Activated T-helper 1 cell treated with anti-CD3 and anti-CD28 coated beads, Interleukin-12 subunit alpha, Interleukin-12 subunit beta, Interleukin-2, Interleukin-4 antibody, amounts not matched to agents 30 ng/mL and 10 ng/mL and 1 ng/mL, durations not matched to agents 14 hours and 24 hours and 36 hours (primary cell): ENCODE data around the gene PDE1C. TPM values are rescaled to one million over a fixed set of nuclear protein-coding genes. Genes with fewer than 3 reads are reported as not detected.

Experiments used
- DNase-seq: peaks from one replicate; pipeline ENCODE4 v3.0.0; 2021; ENCODE audit warnings: low spot score
- H3K27ac Mint-ChIP-seq: one replicate; pipeline ENCODE4 v1.8.0; 2021; ENCODE audit warnings: mild to moderate bottlenecking, mixed read lengths
- H3K27me3 Mint-ChIP-seq: one replicate; pipeline ENCODE4 v1.8.0; 2022; ENCODE audit warnings: mild to moderate bottlenecking, moderate library complexity, mixed read lengths; ENCODE audit not compliant: insufficient read depth
- H3K36me3 Mint-ChIP-seq: one replicate; pipeline ENCODE4 v1.8.0; 2021; ENCODE audit warnings: low read depth, mixed read lengths
- H3K4me1 Mint-ChIP-seq: one replicate; pipeline ENCODE4 v1.8.0; 2021; ENCODE audit warnings: low read depth, mixed read lengths
- H3K4me3 Mint-ChIP-seq: one replicate; pipeline ENCODE4 v1.8.0; 2021; ENCODE audit warnings: mild to moderate bottlenecking, moderate library complexity, mixed read lengths
- H3K9me3 Mint-ChIP-seq: one replicate; pipeline ENCODE4 v1.8.0; 2021; ENCODE audit warnings: mixed read lengths
- intact Hi-C: fragments of 100-400 bp; cut with micrococcal nuclease; formaldehyde crosslinking; loops from one replicate; pipeline ENCODE4 v1.15.1; 2024
- total RNA-seq: library from RNA; stranded (reverse); gene quantifications from 2 replicates; pipeline ENCODE4 v1.2.3, GENCODE V29; 2022

The PDE1C gene
- total RNA-seq, 1 donor from 2014 or later, result not detected

DNA sequence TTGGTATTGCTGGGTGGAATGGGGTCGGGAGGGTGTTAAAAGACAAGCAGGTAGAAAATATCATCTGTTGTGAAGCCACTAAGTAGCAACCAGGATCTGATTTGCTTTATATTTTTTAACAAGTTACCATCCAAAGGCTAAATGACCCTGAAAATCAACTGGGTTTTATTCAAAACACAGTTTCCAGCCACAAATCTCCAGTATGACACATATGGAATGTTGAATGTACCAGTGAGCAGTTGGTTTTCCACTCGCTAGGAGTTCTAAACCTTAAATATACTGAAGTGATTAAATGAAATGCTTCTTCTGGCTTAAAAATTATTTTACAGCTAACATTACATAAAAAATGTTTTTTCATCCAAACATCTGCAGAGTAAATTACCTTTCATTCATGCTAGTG, 112.5 kb downstream of the PDE1C start:
- no peak for DNase-seq
- intact Hi-C loops, result no loop called here
- H3K36me3 Mint-ChIP-seq, result no peaks in the 10 kb centered on the region
- H3K27ac Mint-ChIP-seq, result no peak overlapping the region
- no peaks in the 10 kb centered on the region for H3K4me1 Mint-ChIP-seq
- no peak overlapping the region for H3K4me3 Mint-ChIP-seq
- H3K9me3 Mint-ChIP-seq, result no peaks in the 10 kb centered on the region
- H3K27me3 Mint-ChIP-seq, result no peaks in the 10 kb centered on the region

DNA sequence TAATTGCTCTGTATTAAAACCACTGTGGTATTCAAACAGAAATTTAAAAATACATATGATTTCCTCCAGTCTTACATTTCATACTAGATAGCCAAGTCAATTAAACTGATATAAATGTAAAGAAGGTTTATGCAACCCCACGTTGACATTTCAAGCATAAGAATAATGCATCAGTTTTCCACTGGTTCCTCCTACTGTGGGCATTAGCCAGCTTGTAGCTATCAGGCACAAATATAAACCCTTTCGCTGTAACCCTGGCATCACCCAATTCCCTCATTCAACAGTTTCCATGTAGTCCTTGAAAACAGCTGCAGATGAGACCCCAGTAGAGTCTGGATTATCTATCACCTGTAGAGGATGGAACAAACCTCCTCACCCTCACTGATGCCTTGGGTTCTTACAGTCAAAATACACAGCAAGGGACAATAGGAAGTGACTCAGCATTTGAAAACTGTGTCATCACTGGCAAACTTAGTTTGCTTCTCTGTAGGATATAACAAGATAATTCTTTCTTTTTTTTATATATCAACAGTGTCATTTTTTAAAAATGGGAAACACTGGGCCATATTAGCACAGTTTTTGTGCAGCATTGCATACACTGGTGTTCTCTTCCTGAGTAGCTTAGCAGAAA, 113.0 kb downstream of the PDE1C start:
- H3K36me3 Mint-ChIP-seq, result no peaks in the 10 kb centered on the region
- no peak overlapping the region for H3K4me3 Mint-ChIP-seq
- H3K27ac Mint-ChIP-seq, result no peak overlapping the region
- DNase-seq, result no peak
- intact Hi-C loops, result no loop called here
- no peaks in the 10 kb centered on the region for H3K9me3 Mint-ChIP-seq
- no peaks in the 10 kb centered on the region for H3K27me3 Mint-ChIP-seq
- no peaks in the 10 kb centered on the region for H3K4me1 Mint-ChIP-seq

DNA sequence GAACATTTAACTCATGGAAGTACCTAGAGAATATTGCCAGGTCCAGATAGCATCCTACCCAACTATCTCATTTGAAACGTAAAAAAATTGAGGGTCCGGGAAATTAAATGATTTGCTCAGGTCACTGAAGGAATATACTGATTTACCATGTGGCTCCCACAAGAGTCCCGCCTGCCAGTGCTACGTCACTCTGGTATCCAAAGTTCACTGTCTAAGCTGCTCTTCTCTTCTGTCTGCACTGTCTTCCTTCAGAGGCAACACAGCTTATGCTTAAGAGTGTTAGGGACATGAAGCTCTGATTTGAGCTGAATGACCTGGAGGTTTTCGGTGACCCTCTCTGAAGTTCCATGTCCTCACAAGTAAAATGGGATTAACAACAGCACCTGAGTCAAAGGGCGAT, 114.6 kb downstream of the PDE1C start:
- no peak overlapping the region for H3K27ac Mint-ChIP-seq
- intact Hi-C loops, result no loop called here
- DNase-seq, result no peak
- no peaks in the 10 kb centered on the region for H3K4me1 Mint-ChIP-seq
- no peaks in the 10 kb centered on the region for H3K36me3 Mint-ChIP-seq
- H3K27me3 Mint-ChIP-seq, result no peaks in the 10 kb centered on the region
- no peak overlapping the region for H3K4me3 Mint-ChIP-seq
- H3K9me3 Mint-ChIP-seq, result no peaks in the 10 kb centered on the region

DNA sequence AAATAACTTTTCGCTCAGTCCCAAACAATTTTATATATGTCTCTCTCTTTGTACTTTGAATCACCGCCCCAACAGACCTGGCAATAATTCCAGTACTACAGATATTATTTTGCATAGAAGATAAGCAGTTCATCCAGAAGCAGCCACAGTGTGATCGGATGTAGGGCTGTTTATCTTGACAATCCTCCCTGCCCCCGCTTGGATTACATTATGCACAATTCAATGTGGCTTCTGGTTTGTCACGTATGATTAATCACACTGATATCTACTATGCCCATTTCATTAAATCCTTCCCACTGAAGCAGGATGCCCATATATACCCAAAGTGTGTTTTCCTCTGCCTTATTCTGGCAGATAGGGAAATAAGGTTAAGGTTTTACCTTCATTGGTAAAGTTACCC, 115.2 kb downstream of the PDE1C start:
- intact Hi-C loops, result no loop called here
- H3K4me1 Mint-ChIP-seq, result no peaks in the 10 kb centered on the region
- DNase-seq, result no peak

DNA sequence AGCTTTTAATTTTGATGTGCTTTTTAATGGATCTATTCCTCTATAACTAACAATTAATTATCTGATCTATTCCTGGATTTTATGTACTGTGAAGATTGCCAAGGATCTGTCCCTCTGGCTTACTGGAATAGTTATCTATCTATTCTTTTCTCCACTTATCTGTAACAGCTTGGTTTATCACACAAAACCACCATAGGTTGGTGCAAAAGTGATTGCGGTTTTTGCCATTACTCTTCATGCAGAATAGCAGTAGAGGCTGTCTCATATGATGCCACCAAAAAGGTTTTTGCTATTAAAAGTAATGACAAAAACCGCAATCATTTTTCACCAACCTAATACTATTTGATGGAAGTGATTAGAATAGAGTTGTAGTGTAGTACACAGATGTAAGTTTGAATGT, 115.7 kb downstream of the PDE1C start:
- DNase-seq, result no peak
- no peaks in the 10 kb centered on the region for H3K36me3 Mint-ChIP-seq
- no peak overlapping the region for H3K27ac Mint-ChIP-seq
- intact Hi-C loops, result no loop called here
- H3K9me3 Mint-ChIP-seq, result peaks cover 3% of the 10 kb centered on the region
- H3K27me3 Mint-ChIP-seq, result no peaks in the 10 kb centered on the region
- H3K4me3 Mint-ChIP-seq, result no peak overlapping the region
- no peaks in the 10 kb centered on the region for H3K4me1 Mint-ChIP-seq

More for the DNA sequence above, 115.2 kb downstream of the PDE1C start:
- Mint-ChIP-seq H3K27me3 (no peaks in the 10 kb centered on the region), H3K4me3 (no peak overlapping the region), H3K27ac (no peak overlapping the region), H3K36me3 (no peaks in the 10 kb centered on the region), H3K9me3 (peaks cover 3% of the 10 kb centered on the region)

DNA sequence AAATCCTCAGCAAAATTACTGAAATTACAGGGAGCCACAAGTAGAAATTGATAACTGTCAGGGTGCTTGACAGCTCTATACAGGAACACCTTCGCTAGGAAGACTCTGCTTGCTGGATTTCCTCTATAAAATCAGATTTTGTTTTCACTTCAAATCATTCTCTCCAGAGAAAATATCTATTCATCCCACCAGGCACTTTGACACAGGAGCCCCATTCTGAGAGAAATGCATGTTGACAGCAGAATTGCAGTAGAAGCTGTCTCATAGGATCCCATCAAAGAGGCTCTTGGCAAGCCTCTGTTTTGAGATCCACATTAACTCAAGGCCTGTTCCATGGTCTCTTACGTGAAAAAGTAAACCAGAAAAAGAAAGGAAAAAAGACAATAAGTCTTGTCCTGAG, 116.8 kb downstream of the PDE1C start:
- Mint-ChIP-seq H3K4me1 (no peaks in the 10 kb centered on the region), H3K27ac (no peak overlapping the region), H3K27me3 (no peaks in the 10 kb centered on the region), H3K9me3 (peaks cover 3% of the 10 kb centered on the region), H3K4me3 (no peak overlapping the region), H3K36me3 (no peaks in the 10 kb centered on the region)
- intact Hi-C loops, result no loop called here
- DNase-seq, result no peak

DNA sequence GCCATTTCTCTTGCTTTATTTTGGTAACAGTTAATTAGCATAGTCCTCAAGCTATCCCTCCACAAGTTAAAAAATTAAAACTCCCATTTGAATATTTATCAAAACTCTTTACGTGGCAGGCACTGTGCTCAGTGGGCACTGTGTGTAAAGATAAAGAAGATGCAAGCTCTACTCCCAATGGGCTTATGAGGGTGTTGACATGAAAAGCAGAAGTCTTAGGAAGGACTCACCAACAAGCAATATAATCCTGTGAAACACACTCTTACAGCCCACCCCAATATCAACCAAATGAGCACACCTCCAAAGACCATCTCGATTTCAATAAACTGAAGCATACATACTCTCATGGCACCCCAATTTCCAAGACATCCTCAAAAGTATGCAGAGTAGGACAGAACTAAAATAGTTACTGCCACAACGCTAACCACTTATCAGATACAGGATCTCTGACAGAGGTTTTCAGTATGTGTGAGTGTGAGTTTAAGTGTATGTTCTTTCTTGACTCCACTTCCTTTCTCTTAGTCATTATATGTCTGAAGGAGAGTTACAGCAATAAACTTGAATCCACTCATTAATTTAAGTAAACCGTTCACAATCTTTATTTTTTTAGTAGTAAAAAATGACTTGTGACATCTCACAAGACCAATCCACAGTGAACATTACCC, 120.0 kb downstream of the PDE1C start:
- Mint-ChIP-seq H3K36me3 (no peaks in the 10 kb centered on the region), H3K4me1 (no peaks in the 10 kb centered on the region), H3K27me3 (no peaks in the 10 kb centered on the region), H3K4me3 (no peak overlapping the region), H3K27ac (no peak overlapping the region), H3K9me3 (peaks cover 3% of the 10 kb centered on the region)
- DNase-seq, result no peak
- intact Hi-C loops, result no loop called here

DNA sequence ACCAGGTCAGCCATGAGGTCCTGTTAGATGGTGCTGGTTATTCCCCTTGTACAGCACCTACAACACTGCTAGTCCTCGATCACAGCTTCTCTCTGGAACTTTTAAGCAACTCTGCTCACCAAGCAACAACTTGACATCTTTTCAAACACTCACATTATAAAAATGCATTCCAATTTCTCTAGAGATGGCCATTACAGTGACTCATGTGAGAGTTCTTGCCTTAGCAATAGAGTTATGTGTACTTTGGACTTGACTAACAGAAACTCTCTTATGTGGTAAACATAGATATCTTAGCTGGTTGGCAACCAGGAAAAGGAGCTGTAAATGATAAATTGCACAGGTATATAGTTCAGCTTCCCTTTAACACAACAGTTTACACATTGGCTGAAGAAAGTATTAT, 122.2 kb downstream of the PDE1C start:
- Mint-ChIP-seq H3K4me3 (no peak overlapping the region), H3K9me3 (peaks cover 3% of the 10 kb centered on the region), H3K36me3 (no peaks in the 10 kb centered on the region), H3K27me3 (no peaks in the 10 kb centered on the region), H3K4me1 (no peaks in the 10 kb centered on the region), H3K27ac (no peak overlapping the region)
- DNase-seq, result no peak
- intact Hi-C loops, result no loop called here

DNA sequence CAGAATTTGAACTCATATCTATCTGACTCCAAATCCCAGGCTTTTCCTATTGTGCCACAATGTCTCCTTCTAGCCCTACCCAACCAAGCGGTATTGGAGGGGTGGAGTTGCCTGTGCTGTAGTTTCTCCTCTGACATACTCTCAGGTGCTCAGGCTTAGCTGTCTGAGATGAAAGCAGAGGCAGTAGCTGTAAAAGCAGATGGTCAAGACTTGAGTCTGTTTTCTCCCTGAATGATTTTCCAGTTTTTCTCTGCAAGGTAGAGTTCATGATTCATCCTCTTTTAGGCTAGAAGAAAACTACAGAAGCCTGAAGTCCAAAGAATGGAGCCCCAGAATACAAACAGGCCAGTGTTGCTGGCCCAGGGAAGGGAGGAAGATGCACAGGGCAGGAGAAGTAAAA, 130.0 kb downstream of the PDE1C start:
- H3K4me3 Mint-ChIP-seq, result no peak overlapping the region
- no peaks in the 10 kb centered on the region for H3K36me3 Mint-ChIP-seq
- no peak overlapping the region for H3K27ac Mint-ChIP-seq
- no peaks in the 10 kb centered on the region for H3K27me3 Mint-ChIP-seq
- intact Hi-C loops, result no loop called here
- DNase-seq, result no peak
- no peaks in the 10 kb centered on the region for H3K4me1 Mint-ChIP-seq
- no peaks in the 10 kb centered on the region for H3K9me3 Mint-ChIP-seq

DNA sequence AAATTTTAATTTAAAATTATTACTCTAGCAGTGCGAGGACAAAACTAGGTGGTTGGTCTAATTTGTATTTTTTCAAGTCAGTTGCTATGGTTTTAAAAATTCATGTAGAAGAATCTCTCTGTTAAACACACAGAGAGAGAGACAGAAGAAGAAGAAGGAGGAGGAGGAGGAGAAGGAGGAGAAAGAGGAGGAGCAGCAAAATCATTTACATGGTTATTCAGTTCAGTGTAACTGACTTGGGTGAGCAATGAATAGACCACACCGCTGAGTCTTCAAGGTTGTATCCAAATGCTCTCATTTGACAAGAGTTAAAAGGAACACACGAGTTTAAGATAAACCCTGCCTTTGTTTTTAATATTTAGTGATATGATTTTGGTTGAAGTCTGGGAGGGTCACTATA, 131.1 kb downstream of the PDE1C start:
- H3K27ac Mint-ChIP-seq, result no peak overlapping the region

DNA sequence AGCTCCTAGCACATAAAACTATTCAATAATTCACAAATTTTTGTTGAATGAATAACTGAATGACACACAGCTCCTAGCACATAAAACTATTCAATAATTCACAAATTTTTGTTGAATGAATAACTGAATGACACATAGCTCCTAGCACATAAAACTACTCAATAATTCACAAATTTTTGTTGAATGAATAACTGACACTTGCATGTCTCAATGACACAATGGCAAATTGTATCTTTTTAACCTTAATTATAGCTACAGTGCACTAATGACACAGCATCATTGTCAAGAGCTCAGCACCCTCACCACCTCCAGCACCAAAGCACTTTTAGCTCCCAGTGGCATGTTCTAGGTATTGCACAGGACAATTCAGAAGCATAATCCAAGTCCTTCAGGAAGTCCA, 131.6 kb downstream of the PDE1C start:
- Mint-ChIP-seq H3K9me3 (no peaks in the 10 kb centered on the region), H3K27me3 (no peaks in the 10 kb centered on the region), H3K36me3 (no peaks in the 10 kb centered on the region), H3K4me1 (no peaks in the 10 kb centered on the region), H3K4me3 (no peak overlapping the region), H3K27ac (no peak overlapping the region)
- DNase-seq, result no peak
- intact Hi-C loops, result no loop called here

More for the DNA sequence above, 131.1 kb downstream of the PDE1C start:
- H3K36me3 Mint-ChIP-seq, result no peaks in the 10 kb centered on the region
- H3K9me3 Mint-ChIP-seq, result no peaks in the 10 kb centered on the region
- H3K27me3 Mint-ChIP-seq, result no peaks in the 10 kb centered on the region
- H3K4me3 Mint-ChIP-seq, result no peak overlapping the region
- intact Hi-C loops, result no loop called here
- no peaks in the 10 kb centered on the region for H3K4me1 Mint-ChIP-seq
- DNase-seq, result no peak

DNA sequence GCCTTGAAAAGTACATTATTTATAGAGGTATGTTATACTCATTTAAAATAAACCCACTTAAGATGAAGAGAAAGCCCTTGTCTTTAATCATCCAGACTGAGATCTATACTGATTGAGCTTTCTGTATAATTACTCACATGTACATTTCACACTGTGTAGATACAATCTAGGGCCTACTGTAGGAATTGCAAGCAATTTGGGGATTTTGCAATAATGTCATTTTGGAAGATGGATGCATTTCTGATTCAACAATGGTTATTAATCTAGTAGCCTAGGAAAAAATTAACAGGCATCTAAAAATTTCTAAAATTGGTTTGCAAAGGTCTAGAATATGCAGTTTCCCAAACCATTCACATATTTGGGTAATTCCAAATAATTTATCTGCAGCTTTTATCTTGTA, 132.2 kb downstream of the PDE1C start:
- Mint-ChIP-seq H3K36me3 (no peaks in the 10 kb centered on the region), H3K4me3 (no peak overlapping the region), H3K4me1 (no peaks in the 10 kb centered on the region), H3K9me3 (no peaks in the 10 kb centered on the region), H3K27me3 (no peaks in the 10 kb centered on the region), H3K27ac (no peak overlapping the region)
- intact Hi-C loops, result no loop called here
- DNase-seq, result no peak

DNA sequence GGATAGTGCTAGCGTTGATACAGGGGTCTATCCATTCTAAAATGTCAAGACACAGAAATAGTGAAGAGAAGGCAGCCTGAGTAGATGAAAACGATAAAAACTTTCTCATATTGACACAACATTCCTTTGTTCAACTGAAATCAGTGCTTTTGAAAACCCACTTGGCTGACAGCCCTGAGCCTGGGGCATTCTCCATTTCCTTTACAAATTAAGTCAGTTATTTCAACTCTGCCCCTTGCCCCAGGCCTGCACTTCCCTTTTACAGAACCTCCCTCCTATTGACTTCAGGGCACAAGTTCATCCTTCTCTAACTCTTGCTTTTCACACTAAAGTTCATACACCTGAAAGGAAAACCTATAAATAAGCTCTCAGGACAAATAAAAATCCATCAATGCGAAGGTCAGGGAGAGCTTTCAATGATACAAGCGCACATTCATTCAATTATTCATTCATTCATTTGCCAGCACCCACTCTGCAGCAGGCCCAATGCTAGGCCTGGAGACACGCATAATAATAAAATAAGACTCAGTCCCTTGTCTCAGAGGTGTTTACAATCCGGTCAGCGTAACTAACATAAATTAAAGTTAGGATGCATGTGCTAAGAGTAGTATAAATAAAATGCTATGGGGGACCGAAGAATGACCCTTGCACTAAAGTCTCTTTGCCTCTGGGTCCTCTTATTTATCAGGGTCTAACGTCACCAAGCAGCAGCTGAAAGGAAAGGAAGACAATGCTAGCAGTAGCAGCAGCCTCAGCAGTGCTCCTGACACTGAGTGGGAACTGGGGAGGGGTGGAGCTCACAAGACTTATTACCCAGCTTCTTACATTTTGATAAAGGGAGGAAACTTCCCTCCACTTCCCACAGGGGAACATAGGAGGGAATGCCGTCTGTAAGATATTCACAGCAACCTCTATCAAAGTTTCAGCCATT, 134.8 kb downstream of the PDE1C start:
- no peak for DNase-seq
- Mint-ChIP-seq H3K27me3 (no peaks in the 10 kb centered on the region), H3K27ac (no peak overlapping the region), H3K36me3 (no peaks in the 10 kb centered on the region), H3K9me3 (no peaks in the 10 kb centered on the region), H3K4me3 (no peak overlapping the region), H3K4me1 (no peaks in the 10 kb centered on the region)
- intact Hi-C loops, result no loop called here
